Measurements from ENCODE around the gene MFAP5. TPM values are rescaled to one million over a fixed set of nuclear protein-coding genes. Genes with fewer than 3 reads are reported as not detected.

The MFAP5 gene
- polyA plus RNA-seq, 1 donor = 7.6 TPM

- WGBS (ENCODE audit: insufficient coverage, low lambda C conversion rate) = 80% methylated on average over 2 of the region's 6 CpGs
- Histone ChIP-seq H3K36me3 (ENCODE audit: control insufficient read depth, insufficient read depth, low read length) (no peaks in the 10 kb centered on the region), H3K4me1 (ENCODE audit: control insufficient read depth, insufficient read depth, low read length) (no peaks in the 10 kb centered on the region), H3K4me3 (ENCODE audit: low read length) (no peak overlapping the region), H3K27ac (ENCODE audit: low read length) (no peak overlapping the region), H3K9me3 (ENCODE audit: control insufficient read depth, low read depth, low read length) (peaks cover 3% of the 10 kb centered on the region), H3K27me3 (ENCODE audit: control insufficient read depth, insufficient read depth, low read length) (no peaks in the 10 kb centered on the region)
- no peak for DNase-seq
Observed at GRCh38 chr12:8606890-8607289, 55.7 kb downstream of the MFAP5 start.

GRCh38 chr12:8605057-8605456, 57.6 kb downstream of the MFAP5 start:
- WGBS (ENCODE audit: insufficient coverage, low lambda C conversion rate) = no CpG with 5 or more reads among the region's 30 CpGs
- Histone ChIP-seq H3K27me3 (ENCODE audit: control insufficient read depth, insufficient read depth, low read length) (no peaks in the 10 kb centered on the region), H3K9me3 (ENCODE audit: control insufficient read depth, low read depth, low read length) (peaks cover 3% of the 10 kb centered on the region), H3K4me1 (ENCODE audit: control insufficient read depth, insufficient read depth, low read length) (no peaks in the 10 kb centered on the region), H3K36me3 (ENCODE audit: control insufficient read depth, insufficient read depth, low read length) (no peaks in the 10 kb centered on the region), H3K27ac (ENCODE audit: low read length) (no peak overlapping the region), H3K4me3 (ENCODE audit: low read length) (no peak overlapping the region)
- DNase-seq = no peak

- no peaks in the 10 kb centered on the region for H3K27me3 ChIP-seq (ENCODE audit: control insufficient read depth, insufficient read depth, low read length)
- WGBS (ENCODE audit: insufficient coverage, low lambda C conversion rate) = 76% methylated on average over 2 of the region's 3 CpGs
Observed at GRCh38 chr12:8603856-8604255, 58.8 kb downstream of the MFAP5 start.

GRCh38 chr12:8603286-8603685, 59.3 kb downstream of the MFAP5 start:
- no peak overlapping the region for H3K4me3 ChIP-seq (ENCODE audit: low read length)
- no peaks in the 10 kb centered on the region for H3K36me3 ChIP-seq (ENCODE audit: control insufficient read depth, insufficient read depth, low read length)
- no peaks in the 10 kb centered on the region for H3K27me3 ChIP-seq (ENCODE audit: control insufficient read depth, insufficient read depth, low read length)
- no peak overlapping the region for H3K27ac ChIP-seq (ENCODE audit: low read length)
- no peak for DNase-seq
- H3K9me3 ChIP-seq (ENCODE audit: control insufficient read depth, low read depth, low read length) = peaks cover 3% of the 10 kb centered on the region
- H3K4me1 ChIP-seq (ENCODE audit: control insufficient read depth, insufficient read depth, low read length) = no peaks in the 10 kb centered on the region
- no CpG with 5 or more reads among the region's 2 CpGs for WGBS (ENCODE audit: insufficient coverage, low lambda C conversion rate)

More at GRCh38 chr12:8603856-8604255, 58.8 kb downstream of the MFAP5 start:
- no peaks in the 10 kb centered on the region for H3K36me3 ChIP-seq (ENCODE audit: control insufficient read depth, insufficient read depth, low read length)
- H3K4me3 ChIP-seq (ENCODE audit: low read length) = no peak overlapping the region
- H3K27ac ChIP-seq (ENCODE audit: low read length) = no peak overlapping the region
- peaks cover 3% of the 10 kb centered on the region for H3K9me3 ChIP-seq (ENCODE audit: control insufficient read depth, low read depth, low read length)
- no peak for DNase-seq
- H3K4me1 ChIP-seq (ENCODE audit: control insufficient read depth, insufficient read depth, low read length) = no peaks in the 10 kb centered on the region

- no peaks in the 10 kb centered on the region for H3K9me3 ChIP-seq (ENCODE audit: control insufficient read depth, low read depth, low read length)
- 90% methylated on average over 2 of the region's 3 CpGs for WGBS (ENCODE audit: insufficient coverage, low lambda C conversion rate)
- H3K4me3 ChIP-seq (ENCODE audit: low read length) = no peak overlapping the region
- H3K36me3 ChIP-seq (ENCODE audit: control insufficient read depth, insufficient read depth, low read length) = no peaks in the 10 kb centered on the region
- H3K27me3 ChIP-seq (ENCODE audit: control insufficient read depth, insufficient read depth, low read length) = no peaks in the 10 kb centered on the region
- H3K27ac ChIP-seq (ENCODE audit: low read length) = no peak overlapping the region
- H3K4me1 ChIP-seq (ENCODE audit: control insufficient read depth, insufficient read depth, low read length) = no peaks in the 10 kb centered on the region
- DNase-seq = no peak
Observed at GRCh38 chr12:8596561-8596960, 66.1 kb downstream of the MFAP5 start.

Other genes with a start within 250 kb of the MFAP5 start
- gene CLEC6A, start 206.9 kb downstream of the MFAP5 start, polyA plus RNA-seq = not detected
- gene CLEC4D, start 149.3 kb downstream of the MFAP5 start, polyA plus RNA-seq = 0.03 TPM
- not detected for gene CLEC4E, start 121.9 kb downstream of the MFAP5 start, polyA plus RNA-seq
- gene AICDA, start 50.0 kb downstream of the MFAP5 start, polyA plus RNA-seq = 1.0 TPM
- gene RIMKLB, start 35.2 kb upstream of the MFAP5 start, polyA plus RNA-seq = 65.2 TPM
- 0.13 TPM for gene A2ML1, start 159.8 kb upstream of the MFAP5 start, polyA plus RNA-seq